Trophoblast cell (in vitro differentiated cells and primary cell): ENCODE data around the gene CCR6.
A peak's percentile ranks its signal among the peaks of the same experiment; 100 is the strongest.

ENCODE experiments used
- DNase-seq, 2 donors: peaks; one replicate each; pipeline ENCODE4 v3.0.0-alpha.2; 2016
- H2AFZ ChIP-seq: 2 replicates; pipeline ENCODE4 v1.6.1; 2013; ENCODE audit warnings: low read length, moderate library complexity, mild to moderate bottlenecking; ENCODE audit not compliant: insufficient read depth, poor library complexity
- H2AK5ac ChIP-seq: 2 replicates; pipeline ENCODE4 v1.6.1; 2013; ENCODE audit warnings: mild to moderate bottlenecking, low read length
- H2BK120ac ChIP-seq: 2 replicates; pipeline ENCODE4 v1.6.1; 2013; ENCODE audit warnings: low read length, mild to moderate bottlenecking, moderate library complexity; ENCODE audit not compliant: insufficient read depth, poor library complexity
- H2BK12ac ChIP-seq: 2 replicates; pipeline ENCODE4 v1.6.1; 2013; ENCODE audit warnings: mild to moderate bottlenecking, low read length, moderate library complexity
- H2BK5ac ChIP-seq: 2 replicates; pipeline ENCODE4 v1.6.1; 2013; ENCODE audit warnings: low read length, low read depth, moderate library complexity, mild to moderate bottlenecking; ENCODE audit not compliant: poor library complexity
- H3K14ac ChIP-seq: 2 replicates; pipeline ENCODE4 v1.6.1; 2013; ENCODE audit warnings: mild to moderate bottlenecking, low read length
- H3K18ac ChIP-seq: 2 replicates; pipeline ENCODE4 v1.6.1; 2013; ENCODE audit warnings: mild to moderate bottlenecking, low read length
- H3K23ac ChIP-seq: 2 replicates; pipeline ENCODE4 v1.6.1; 2013; ENCODE audit warnings: low read length
- H3K27ac ChIP-seq: 2 replicates; pipeline ENCODE4 v1.5.1; 2013; ENCODE audit warnings: low read depth, mild to moderate bottlenecking, inconsistent platforms, low read length, moderate library complexity
- H3K27me3 ChIP-seq: 2 replicates; pipeline ENCODE4 v1.6.1; 2013; ENCODE audit warnings: inconsistent platforms, mild to moderate bottlenecking, low read length, moderate library complexity; ENCODE audit not compliant: insufficient read depth
- H3K36me3 ChIP-seq, 2 experiments: 1 replicate in 1 of 2; 2 replicates in 1 of 2; pipeline ENCODE4 v1.6.1; 2013; ENCODE audit warnings: low read length in 2 of 2, mild to moderate bottlenecking in 2 of 2, moderate library complexity in 1 of 2; ENCODE audit not compliant: insufficient read depth in 2 of 2, control insufficient read depth in 1 of 2
- H3K4ac ChIP-seq: 2 replicates; pipeline ENCODE4 v1.6.1; 2013; ENCODE audit warnings: low read depth, mild to moderate bottlenecking, low read length, moderate library complexity
- H3K4me1 ChIP-seq, 2 experiments: 1 replicate in 1 of 2; 2 replicates in 1 of 2; pipeline ENCODE4 v1.6.1; 2013; ENCODE audit warnings: low read length in 2 of 2, mild to moderate bottlenecking in 2 of 2, moderate library complexity in 1 of 2; ENCODE audit not compliant: insufficient read depth in 2 of 2, control insufficient read depth in 1 of 2
- H3K4me2 ChIP-seq: 2 replicates; pipeline ENCODE4 v1.6.1; 2013; ENCODE audit warnings: inconsistent platforms, mild to moderate bottlenecking, low read length, moderate library complexity
- H3K4me3 ChIP-seq: 2 replicates; pipeline ENCODE4 v1.5.1; 2013; ENCODE audit warnings: mild to moderate bottlenecking, low read depth, low read length, inconsistent platforms
- H3K79me1 ChIP-seq: one replicate; pipeline ENCODE4 v1.6.1; 2013; ENCODE audit warnings: low read length
- H3K79me2 ChIP-seq: 2 replicates; pipeline ENCODE4 v1.6.1; 2013; ENCODE audit warnings: low read length, mild to moderate bottlenecking; ENCODE audit not compliant: control insufficient read depth, insufficient read depth, poor library complexity
- H3K9ac ChIP-seq: 2 replicates; pipeline ENCODE4 v1.6.1; 2013; ENCODE audit warnings: mild to moderate bottlenecking, low read length
- H3K9me3 ChIP-seq: 2 replicates; pipeline ENCODE4 v1.6.1; 2013; ENCODE audit warnings: low read depth, mild to moderate bottlenecking, control low read depth, inconsistent platforms, low read length; ENCODE audit not compliant: insufficient read depth
- H4K12ac ChIP-seq: 2 replicates; pipeline ENCODE4 v1.6.1; 2013; ENCODE audit warnings: low read depth, mild to moderate bottlenecking, low read length, moderate library complexity
- H4K8ac ChIP-seq: 2 replicates; pipeline ENCODE4 v1.6.1; 2013; ENCODE audit warnings: low read depth, mild to moderate bottlenecking, low read length, moderate library complexity
- H4K91ac ChIP-seq: one replicate; pipeline ENCODE4 v1.6.1; 2013; ENCODE audit warnings: low read depth, mild to moderate bottlenecking, low read length, moderate library complexity
- WGBS: extraction: QIAGEN DNeasy Blood & Tissue Kit; methylation state at CpG from one replicate; pipeline ENCODE4 v1.1.7; 2013; ENCODE audit warnings: missing lambda C conversion rate; ENCODE audit not compliant: insufficient read length, insufficient coverage; ENCODE audit errors: extremely low coverage; 5-methylcytosine and 5-hydroxymethylcytosine counted together

CCR6 gene

GRCh38 chr6:167153521-167153959 is 30.6 kb downstream of the CCR6 start:
- H3K27me3 ChIP-seq, result no peaks in the 10 kb centered on the region
- H3K27ac ChIP-seq, result no peak overlapping the region
- H3K23ac ChIP-seq, result no peak overlapping the region
- no peaks in the 10 kb centered on the region for H3K4me1 ChIP-seq
- H3K4me2 ChIP-seq, result no peak overlapping the region
- H3K36me3 ChIP-seq, result no peaks in the 10 kb centered on the region
- no peak overlapping the region for H2BK5ac ChIP-seq
- peaks cover 4% of the 10 kb centered on the region for H3K9me3 ChIP-seq
- H4K12ac ChIP-seq, result no peak overlapping the region
- H4K91ac ChIP-seq, result no peak overlapping the region
- no peak overlapping the region for H3K4ac ChIP-seq
- no peaks in the 10 kb centered on the region for H3K79me1 ChIP-seq
- peak; percentile 38 to 46 for DNase-seq
- H2AFZ ChIP-seq, result no peak overlapping the region
- no peak overlapping the region for H2AK5ac ChIP-seq
- no peak overlapping the region for H3K9ac ChIP-seq
- no CpG with 5 or more reads among the region's 13 CpGs for WGBS
- no peak overlapping the region for H4K8ac ChIP-seq
- no peaks in the 10 kb centered on the region for H3K79me2 ChIP-seq
- H3K18ac ChIP-seq, result no peak overlapping the region
- no peak overlapping the region for H2BK12ac ChIP-seq
- no peak overlapping the region for H3K14ac ChIP-seq
- H2BK120ac ChIP-seq, result no peak overlapping the region
- no peak overlapping the region for H3K4me3 ChIP-seq

- H3K14ac ChIP-seq, result no peak overlapping the region
- H2BK5ac ChIP-seq, result no peak overlapping the region
- H3K4me3 ChIP-seq, result no peak overlapping the region
- no peak for DNase-seq
- H3K9ac ChIP-seq, result no peak overlapping the region
- peaks cover 4% of the 10 kb centered on the region for H3K9me3 ChIP-seq
- no peak overlapping the region for H2BK120ac ChIP-seq
- H3K27ac ChIP-seq, result no peak overlapping the region
- no peak overlapping the region for H4K91ac ChIP-seq
- no peaks in the 10 kb centered on the region for H3K79me2 ChIP-seq
- no peak overlapping the region for H2AFZ ChIP-seq
- H3K4ac ChIP-seq, result no peak overlapping the region
- no peak overlapping the region for H3K4me2 ChIP-seq
- H2BK12ac ChIP-seq, result no peak overlapping the region
- no peaks in the 10 kb centered on the region for H3K4me1 ChIP-seq
- H4K8ac ChIP-seq, result no peak overlapping the region
- no peaks in the 10 kb centered on the region for H3K27me3 ChIP-seq
- no CpG with 5 or more reads among the region's 9 CpGs for WGBS
- H3K36me3 ChIP-seq, result no peaks in the 10 kb centered on the region
- H3K18ac ChIP-seq, result no peak overlapping the region
- no peak overlapping the region for H3K23ac ChIP-seq
- H2AK5ac ChIP-seq, result no peak overlapping the region
- no peak overlapping the region for H4K12ac ChIP-seq
- no peaks in the 10 kb centered on the region for H3K79me1 ChIP-seq
These were observed 31.4 kb downstream of the CCR6 start for GRCh38 chr6:167154291-167154690.

- H3K18ac ChIP-seq, result no peak overlapping the region
- H3K27ac ChIP-seq, result no peak overlapping the region
- no peak for DNase-seq
- H2BK120ac ChIP-seq, result no peak overlapping the region
- no peak overlapping the region for H3K14ac ChIP-seq
- H4K91ac ChIP-seq, result no peak overlapping the region
- H3K4me1 ChIP-seq, result no peaks in the 10 kb centered on the region
- H3K79me1 ChIP-seq, result no peaks in the 10 kb centered on the region
- no peaks in the 10 kb centered on the region for H3K79me2 ChIP-seq
- no peak overlapping the region for H2BK12ac ChIP-seq
- H3K4ac ChIP-seq, result no peak overlapping the region
- H3K4me3 ChIP-seq, result no peak overlapping the region
- H3K27me3 ChIP-seq, result no peaks in the 10 kb centered on the region
- no peak overlapping the region for H2AK5ac ChIP-seq
- no peak overlapping the region for H3K9ac ChIP-seq
- no peak overlapping the region for H4K12ac ChIP-seq
- no peak overlapping the region for H4K8ac ChIP-seq
- no peak overlapping the region for H2BK5ac ChIP-seq
- H3K4me2 ChIP-seq, result no peak overlapping the region
- no CpG with 5 or more reads among the region's 2 CpGs for WGBS
- H3K23ac ChIP-seq, result no peak overlapping the region
- peaks cover 4% of the 10 kb centered on the region for H3K9me3 ChIP-seq
- no peak overlapping the region for H2AFZ ChIP-seq
- H3K36me3 ChIP-seq, result no peaks in the 10 kb centered on the region
These were observed 32.0 kb downstream of the CCR6 start for GRCh38 chr6:167154895-167155294.

- Histone ChIP-seq H3K27ac (no peak overlapping the region), H4K8ac (no peak overlapping the region), H3K79me2 (no peaks in the 10 kb centered on the region), H3K9ac (no peak overlapping the region), H3K36me3 (no peaks in the 10 kb centered on the region), H2BK120ac (no peak overlapping the region), H3K14ac (no peak overlapping the region), H4K91ac (no peak overlapping the region), H2AFZ (no peak overlapping the region), H3K79me1 (no peaks in the 10 kb centered on the region), H3K18ac (no peak overlapping the region), H3K4me2 (no peak overlapping the region), H2BK12ac (no peak overlapping the region), H2BK5ac (no peak overlapping the region), H3K4ac (no peak overlapping the region), H3K23ac (no peak overlapping the region), H4K12ac (no peak overlapping the region), H3K9me3 (peaks cover 4% of the 10 kb centered on the region), H2AK5ac (no peak overlapping the region), H3K4me1 (peaks cover 0 to 2% of the 10 kb centered on the region in 2 experiments), H3K4me3 (no peak overlapping the region), H3K27me3 (no peaks in the 10 kb centered on the region)
- WGBS, result no CpG with 5 or more reads among the region's 19 CpGs
- DNase-seq, result no peak
These were observed 34.5 kb downstream of the CCR6 start for GRCh38 chr6:167157414-167157813.
